Caco-2 (cell line): ENCODE results near the gene VAV2. TPM values are rescaled to one million over a fixed set of nuclear protein-coding genes. Genes with fewer than 3 reads are reported as not detected.

Experiments
- BruUV-seq: library from RNA; stranded (reverse); fragments of 400-500 nt; replicated peaks from 2 replicates; lab custom pipeline; 2021; lab: Mats Ljungman, UMichigan
- CTCF ChIA-PET: fragments of 300-600 bp; sonication (Branson Sonifier 250); formaldehyde crosslinking; loops from one replicate; lab custom pipeline; 2022; ENCODE audit warnings: antibody characterized with exemption; lab: Charles Lee
- POLR2A ChIA-PET: fragments of 300-600 bp; sonication (Branson Sonifier 250); formaldehyde crosslinking; loops from one replicate; lab custom pipeline; 2022; ENCODE audit warnings: antibody characterized with exemption; lab: Charles Lee
- DNase-seq, 2 experiments: peaks; one replicate each; pipeline versions ENCODE4 v3.0.0 to v3.0.0-alpha.2; 2020 to 2022
- H3K27me3 ChIP-seq: replicated peaks from 2 replicates; pipeline ENCODE4 v1.6.0; 2011; ENCODE audit warnings: low read length; ENCODE audit not compliant: control insufficient read depth, insufficient read depth
- H3K36me3 ChIP-seq: 2 replicates; pipeline ENCODE4 v1.5.1; 2011; ENCODE audit warnings: low read length; ENCODE audit not compliant: control insufficient read depth, insufficient read depth
- H3K4me1 ChIP-seq: fragments of 250-450 bp; sonication (Bioruptor Pico); 2 replicates; pipeline ENCODE4 v1.5.1; 2020; ENCODE audit warnings: mild to moderate bottlenecking
- H3K4me3 ChIP-seq: 2 replicates; pipeline ENCODE4 v1.5.1; 2011; ENCODE audit warnings: low read depth, mild to moderate bottlenecking, control low read depth, low read length
- H3K9me3 ChIP-seq: fragments of 250-450 bp; sonication (Bioruptor Pico); 2 replicates; pipeline ENCODE4 v1.5.1; 2020; ENCODE audit warnings: mild to moderate bottlenecking, moderate library complexity
- H3K27ac Mint-ChIP-seq: one replicate; pipeline ENCODE4 v1.8.0; 2022; ENCODE audit warnings: mixed read lengths; ENCODE audit not compliant: unreplicated experiment
- H3K27me3 Mint-ChIP-seq: one replicate; pipeline ENCODE4 v1.8.0; 2022; ENCODE audit warnings: mixed read lengths; ENCODE audit not compliant: insufficient read depth, unreplicated experiment
- H3K36me3 Mint-ChIP-seq: one replicate; pipeline ENCODE4 v1.8.0; 2022; ENCODE audit warnings: mild to moderate bottlenecking, mixed read lengths; ENCODE audit not compliant: insufficient read depth, unreplicated experiment
- H3K4me1 Mint-ChIP-seq: one replicate; pipeline ENCODE4 v1.8.0; 2022; ENCODE audit warnings: low read depth, mixed read lengths; ENCODE audit not compliant: unreplicated experiment
- H3K4me3 Mint-ChIP-seq: one replicate; pipeline ENCODE4 v1.8.0; 2022; ENCODE audit warnings: mild to moderate bottlenecking, moderate library complexity, mixed read lengths; ENCODE audit not compliant: unreplicated experiment
- H3K9me3 Mint-ChIP-seq: one replicate; pipeline ENCODE4 v1.8.0; 2022; ENCODE audit warnings: mixed read lengths; ENCODE audit not compliant: unreplicated experiment
- intact Hi-C: fragments of 100-400 bp; cut with micrococcal nuclease; formaldehyde crosslinking; loops from one replicate; pipeline ENCODE4 v1.10.0; 2022; ENCODE audit not compliant: unreplicated experiment
- total RNA-seq: library from RNA; stranded (reverse); gene quantifications from 2 replicates; pipeline ENCODE4 v1.2.3, GENCODE V29; 2022
- TF ChIP-seq, protein P1 (sequence below), 2 experiments: fragments of 200-600 bp in 1 of 2; IDR thresholded peaks; 1 replicate in 1 of 2; 2 replicates in 1 of 2; pipeline versions ENCODE4 v1.5.1 to v1.8.0; 2011 to 2022; ENCODE audit warnings: antibody characterized with exemption in 1 of 2, control low read depth in 1 of 2, inconsistent platforms in 1 of 2, low read depth in 1 of 2, low read length in 1 of 2, mild to moderate bottlenecking in 1 of 2, moderate library complexity in 1 of 2; ENCODE audit not compliant: insufficient read depth in 1 of 2, severe bottlenecking in 1 of 2, unreplicated experiment in 1 of 2

The VAV2 gene
- total RNA-seq, 1 experiment from 2014 or later = 55.3 TPM

GRCh38 chr9:133937120-133937519 lies 55.0 kb downstream of the VAV2 start:
- Mint-ChIP-seq H3K27me3 (no peaks in the 10 kb centered on the region), H3K27ac (no peak overlapping the region), H3K4me1 (no peaks in the 10 kb centered on the region), H3K4me3 (no peak overlapping the region), H3K36me3 (peaks cover 42% of the 10 kb centered on the region), H3K9me3 (peaks cover 12% of the 10 kb centered on the region)
- intact Hi-C loops = no loop called here
- CTCF ChIA-PET = no interaction called here
- H3K36me3 ChIP-seq = no peaks in the 10 kb centered on the region; the same call in 1 of the 2 replicates
- H3K4me1 ChIP-seq = peaks cover 8% of the 10 kb centered on the region; the same call in 1 of the 2 replicates
- POLR2A ChIA-PET = no interaction called here
- no TSS peak for BruUV-seq
- H3K27me3 ChIP-seq = no peaks in the 10 kb centered on the region
- H3K9me3 ChIP-seq = no peaks in the 10 kb centered on the region
- no peak for DNase-seq
- H3K4me3 ChIP-seq = no peak overlapping the region
- TF ChIP-seq, protein P1, sequence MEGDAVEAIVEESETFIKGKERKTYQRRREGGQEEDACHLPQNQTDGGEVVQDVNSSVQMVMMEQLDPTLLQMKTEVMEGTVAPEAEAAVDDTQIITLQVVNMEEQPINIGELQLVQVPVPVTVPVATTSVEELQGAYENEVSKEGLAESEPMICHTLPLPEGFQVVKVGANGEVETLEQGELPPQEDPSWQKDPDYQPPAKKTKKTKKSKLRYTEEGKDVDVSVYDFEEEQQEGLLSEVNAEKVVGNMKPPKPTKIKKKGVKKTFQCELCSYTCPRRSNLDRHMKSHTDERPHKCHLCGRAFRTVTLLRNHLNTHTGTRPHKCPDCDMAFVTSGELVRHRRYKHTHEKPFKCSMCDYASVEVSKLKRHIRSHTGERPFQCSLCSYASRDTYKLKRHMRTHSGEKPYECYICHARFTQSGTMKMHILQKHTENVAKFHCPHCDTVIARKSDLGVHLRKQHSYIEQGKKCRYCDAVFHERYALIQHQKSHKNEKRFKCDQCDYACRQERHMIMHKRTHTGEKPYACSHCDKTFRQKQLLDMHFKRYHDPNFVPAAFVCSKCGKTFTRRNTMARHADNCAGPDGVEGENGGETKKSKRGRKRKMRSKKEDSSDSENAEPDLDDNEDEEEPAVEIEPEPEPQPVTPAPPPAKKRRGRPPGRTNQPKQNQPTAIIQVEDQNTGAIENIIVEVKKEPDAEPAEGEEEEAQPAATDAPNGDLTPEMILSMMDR (IDR thresholded peaks at IDR 0.05; ENCODE audit: insufficient read depth in 1 of 2, low read depth in 1 of 2, low read length in 1 of 2, severe bottlenecking in 1 of 2, unreplicated experiment in 1 of 2) = no peak

DNA sequence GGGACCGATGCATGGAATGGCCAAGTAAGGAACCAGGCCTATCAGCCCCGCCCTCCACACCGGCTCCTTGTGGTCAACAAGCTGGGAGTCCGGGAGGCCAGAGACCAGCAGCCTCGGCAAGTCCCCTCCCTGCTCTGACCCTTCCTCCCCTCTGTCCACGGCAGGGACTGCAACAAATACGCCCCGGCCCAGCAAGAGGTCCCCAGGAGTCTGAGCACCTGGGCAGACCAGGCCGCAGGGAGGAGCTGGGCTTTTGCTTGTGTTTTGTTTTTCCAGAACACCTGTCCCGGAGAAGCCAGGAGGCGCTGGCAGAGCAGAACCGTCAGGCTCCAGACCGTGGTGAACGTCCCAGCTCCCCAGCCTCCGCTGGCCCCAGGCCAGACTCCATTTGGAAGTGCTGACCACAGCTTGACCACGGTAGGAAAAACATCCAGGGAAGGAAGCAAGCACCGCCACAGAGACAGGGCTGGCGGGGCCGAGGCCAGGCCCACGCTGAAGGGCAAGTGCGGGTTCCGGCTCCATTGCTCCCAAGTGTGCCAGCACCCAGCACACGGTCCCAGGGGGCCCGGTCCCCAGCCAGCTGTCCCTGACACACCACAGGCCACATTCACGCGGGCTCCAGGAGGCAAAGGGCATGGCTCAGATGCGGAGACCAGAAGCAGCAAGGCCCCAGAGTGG lies 56.7 kb downstream of the VAV2 start:
- ChIA-PET CTCF (interaction anchor here (0.6 kb wide), 2 partner anchors 21 to 60 kb away, joined by 3 to 4 read pairs; no protein-coding TSS in a partner anchor), POLR2A (no interaction called here)
- Mint-ChIP-seq H3K36me3 (peaks cover 35% of the 10 kb centered on the region), H3K4me1 (no peaks in the 10 kb centered on the region), H3K4me3 (no peak overlapping the region), H3K27ac (no peak overlapping the region), H3K9me3 (peaks cover 12% of the 10 kb centered on the region), H3K27me3 (no peaks in the 10 kb centered on the region)
- Histone ChIP-seq H3K4me1 (peaks cover 8% of the 10 kb centered on the region; the same call in 1 of the 2 replicates), H3K27me3 (no peaks in the 10 kb centered on the region), H3K36me3 (no peaks in the 10 kb centered on the region; the same call in 1 of the 2 replicates), H3K4me3 (no peak overlapping the region), H3K9me3 (no peaks in the 10 kb centered on the region)
- no TSS peak for BruUV-seq
- TF ChIP-seq, protein P1 (IDR thresholded peaks at IDR 0.05; ENCODE audit: insufficient read depth in 1 of 2, low read depth in 1 of 2, low read length in 1 of 2, severe bottlenecking in 1 of 2, unreplicated experiment in 1 of 2) = no peak
- no peak for DNase-seq
- intact Hi-C loops = no loop called here

DNA sequence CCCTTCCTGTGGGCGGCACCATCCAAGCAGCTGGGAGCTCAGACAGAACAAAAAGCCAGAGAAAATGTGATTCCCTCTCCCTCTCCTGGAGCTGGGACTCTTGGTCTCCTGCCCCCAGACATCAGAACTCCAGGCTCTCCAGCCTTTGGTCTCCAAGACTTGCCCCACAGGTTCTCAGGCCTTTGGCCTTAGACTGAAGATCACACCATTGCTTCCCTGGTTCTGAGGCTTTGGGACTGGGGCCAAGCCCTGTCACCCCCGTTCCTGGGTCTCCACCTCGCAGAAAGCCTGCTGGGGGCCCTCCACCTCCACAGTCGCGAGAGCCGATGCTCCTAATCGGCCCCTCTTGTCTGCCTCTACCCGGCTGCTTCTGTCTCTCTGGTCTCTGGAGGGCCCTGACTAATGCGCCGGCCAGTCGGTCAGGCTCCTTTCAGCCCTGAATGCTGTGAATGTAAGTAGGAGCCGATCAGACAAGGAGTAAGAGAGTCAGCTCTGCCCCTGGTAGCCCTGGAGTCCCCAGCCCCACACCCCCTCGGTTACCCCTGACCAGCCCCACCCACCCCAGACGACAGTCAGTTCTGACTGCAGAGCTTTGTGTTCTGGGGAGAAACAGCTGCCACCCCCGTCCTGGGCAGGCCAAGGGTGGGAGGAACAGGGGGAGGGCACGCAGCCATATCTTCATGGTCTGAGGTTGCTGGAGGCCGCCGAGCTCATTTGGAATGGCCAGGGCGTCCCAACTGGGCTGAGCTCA lies 57.5 kb downstream of the VAV2 start:
- H3K9me3 Mint-ChIP-seq = peaks cover 12% of the 10 kb centered on the region
- Histone ChIP-seq H3K9me3 (no peaks in the 10 kb centered on the region), H3K27me3 (no peaks in the 10 kb centered on the region), H3K4me1 (peaks cover 8% of the 10 kb centered on the region; the same call in 1 of the 2 replicates), H3K4me3 (no peak overlapping the region), H3K36me3 (no peaks in the 10 kb centered on the region; the same call in none of the 2 replicates)
- H3K27me3 Mint-ChIP-seq = no peaks in the 10 kb centered on the region
- no TSS peak for BruUV-seq
- no peak overlapping the region for H3K4me3 Mint-ChIP-seq
- peaks cover 39% of the 10 kb centered on the region for H3K36me3 Mint-ChIP-seq
- H3K4me1 Mint-ChIP-seq = no peaks in the 10 kb centered on the region
- ChIA-PET CTCF (interaction anchor here (0.6 kb wide), 2 partner anchors 22 to 61 kb away, joined by 3 to 4 read pairs; no protein-coding TSS in a partner anchor), POLR2A (no interaction called here)
- no peak overlapping the region for H3K27ac Mint-ChIP-seq
- intact Hi-C loops = no loop called here
- TF ChIP-seq, protein P1 (IDR thresholded peaks at IDR 0.05; ENCODE audit: insufficient read depth in 1 of 2, low read depth in 1 of 2, low read length in 1 of 2, severe bottlenecking in 1 of 2, unreplicated experiment in 1 of 2) = no peak
- DNase-seq = no peak
